Occipital lobe (tissue), 2 donors: ENCODE measurements around the gene SLC2A9. TPM values are rescaled to one million over a fixed set of nuclear protein-coding genes. Genes with fewer than 3 reads are reported as not detected.
"Not testable (repeated sequence)": the region's sequence is repeated elsewhere in the genome, so short reads cannot be mapped to it uniquely, and the experiment has no call there.

Experiments used
- DNase-seq: peaks from one replicate; lab custom pipeline; 2025; lab: John Stamatoyannopoulos, UW
- total RNA-seq: library from RNA; depleted of rRNA; stranded (reverse); fragments of >200 nt; gene quantifications from one replicate; pipeline ENCODE4 v1.2.3, GENCODE V29; 2014

The SLC2A9 gene
- total RNA-seq, 1 donor from 2014 or later: 3.1 TPM

- DNase-seq: no peak
These were observed 23.4 kb downstream of the SLC2A9 start for GRCh38 chr4:9997886-9998285.

DNA sequence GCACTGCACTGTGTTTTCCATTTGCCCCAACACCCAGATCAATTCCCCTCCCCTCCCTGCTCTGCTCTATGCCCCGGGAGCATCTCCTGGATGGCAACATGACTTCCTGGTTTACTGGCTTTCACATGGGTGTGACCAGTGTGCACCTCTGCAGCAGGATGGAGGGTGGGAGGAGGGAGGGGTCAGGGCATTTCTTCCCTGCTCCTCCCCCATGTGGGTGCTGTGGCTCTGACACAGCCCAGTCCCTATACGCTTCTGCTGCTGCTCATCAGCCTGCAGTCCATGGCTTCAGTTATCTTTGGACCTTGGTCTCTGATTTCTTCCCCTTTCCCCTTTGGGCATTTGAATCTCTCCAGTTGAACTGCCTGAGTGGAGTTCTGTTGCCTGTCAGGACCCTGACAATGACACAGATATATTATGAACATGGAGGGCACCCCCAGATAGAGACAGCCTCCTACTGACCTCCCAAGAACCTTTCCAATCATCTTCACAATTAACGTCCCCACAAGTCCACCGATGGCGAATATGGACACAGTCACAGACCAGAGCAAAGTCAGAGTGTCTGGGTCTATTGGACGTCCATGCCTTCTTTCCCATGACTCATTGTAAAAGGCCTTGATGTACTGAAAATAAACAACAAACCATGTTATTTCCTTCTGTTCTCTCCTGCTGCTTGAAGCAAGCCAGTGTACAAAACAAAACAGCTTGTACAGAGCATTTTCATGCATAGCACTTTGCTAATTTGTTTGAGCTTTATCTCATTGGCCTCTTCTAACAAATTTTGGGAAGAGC, 24.8 kb downstream of the SLC2A9 start:
- DNase-seq: no peak

- DNase-seq: no peak
These were observed 26.9 kb downstream of the SLC2A9 start for GRCh38 chr4:9994246-9994847.

GRCh38 chr4:9989918-9990635, 31.2 kb downstream of the SLC2A9 start:
- DNase-seq: no peak

DNA sequence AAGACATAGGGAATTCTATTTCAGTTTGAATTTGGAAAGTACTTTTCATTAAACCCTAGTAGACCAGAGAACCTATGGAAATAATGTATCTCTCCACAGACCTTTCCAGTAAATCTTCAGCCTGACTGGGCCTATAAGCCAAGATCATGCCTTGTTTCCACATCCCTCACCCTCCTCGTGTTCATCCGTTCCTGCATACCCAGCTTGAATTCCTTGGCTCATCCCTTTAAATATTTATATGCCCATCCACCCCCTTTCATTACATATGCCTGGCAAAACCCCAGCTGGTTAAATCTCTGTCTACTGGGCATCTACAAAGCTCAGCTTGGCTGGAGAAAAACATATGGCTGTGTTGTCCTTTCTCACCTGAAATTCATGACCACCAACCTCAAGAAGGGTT, 32.4 kb downstream of the SLC2A9 start:
- no peak for DNase-seq

DNA sequence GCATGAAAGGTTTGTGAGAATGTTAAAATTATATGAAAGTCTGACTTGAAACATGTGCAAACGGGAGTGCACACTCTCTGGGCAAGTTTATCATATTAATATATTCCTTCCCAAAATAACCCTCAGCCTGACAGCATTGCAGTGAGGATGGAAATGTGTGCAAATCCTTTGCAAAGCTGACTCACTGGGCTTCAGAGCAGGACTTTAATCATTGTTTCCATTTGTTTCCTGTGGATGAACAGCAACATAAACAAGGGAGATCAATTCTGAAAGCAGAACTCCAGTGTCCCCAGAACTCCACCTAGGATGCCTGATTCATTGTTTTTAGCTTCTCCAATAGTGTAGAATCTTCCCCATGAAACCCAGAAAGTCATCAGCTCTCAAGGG, 32.9 kb downstream of the SLC2A9 start:
- no peak for DNase-seq

- DNase-seq: no peak
These were observed 33.4 kb downstream of the SLC2A9 start for GRCh38 chr4:9987749-9988362.

GRCh38 chr4:9984621-9985020, 36.7 kb downstream of the SLC2A9 start:
- DNase-seq: no peak

DNA sequence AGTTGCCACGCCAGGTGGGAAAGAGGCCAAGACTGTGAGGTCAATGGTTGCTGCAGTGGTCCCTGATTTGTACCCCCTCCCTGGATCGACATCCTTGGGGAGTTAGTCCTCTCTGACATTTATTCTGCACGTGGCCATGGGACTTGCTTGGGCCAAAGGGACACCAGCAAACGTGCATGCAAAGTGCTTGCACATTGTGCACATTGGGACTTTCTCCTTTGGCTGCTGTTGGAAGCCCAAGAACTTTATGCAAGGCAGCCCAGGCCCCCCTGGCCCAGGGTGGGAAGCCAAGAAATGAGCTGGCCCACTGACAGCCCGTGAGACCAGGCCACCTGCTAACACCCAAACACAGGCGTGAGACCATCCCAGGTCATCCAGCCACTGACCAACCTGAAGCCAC, 38.1 kb downstream of the SLC2A9 start:
- DNase-seq: no peak

GRCh38 chr4:9981899-9982298, 39.4 kb downstream of the SLC2A9 start:
- DNase-seq: not testable (repeated sequence)

DNA sequence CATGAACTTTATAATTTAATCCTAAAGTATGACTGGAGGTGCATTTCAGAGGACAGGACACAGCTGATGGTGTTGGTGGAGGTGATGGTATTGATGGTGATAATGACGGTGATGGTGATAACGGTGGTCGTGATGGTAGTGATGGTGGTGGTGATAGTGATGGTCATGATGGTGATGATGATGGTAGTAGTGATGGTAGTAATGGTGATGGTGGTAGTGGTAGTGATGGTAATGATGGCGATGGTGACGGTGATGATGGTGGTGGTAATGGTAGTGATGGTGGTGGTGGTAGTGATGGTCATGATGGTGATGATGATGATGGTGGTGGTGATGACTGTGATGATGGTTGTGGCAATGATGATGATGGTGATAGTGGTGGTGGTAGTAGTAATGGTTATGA, 40.4 kb downstream of the SLC2A9 start:
- no peak for DNase-seq

DNA sequence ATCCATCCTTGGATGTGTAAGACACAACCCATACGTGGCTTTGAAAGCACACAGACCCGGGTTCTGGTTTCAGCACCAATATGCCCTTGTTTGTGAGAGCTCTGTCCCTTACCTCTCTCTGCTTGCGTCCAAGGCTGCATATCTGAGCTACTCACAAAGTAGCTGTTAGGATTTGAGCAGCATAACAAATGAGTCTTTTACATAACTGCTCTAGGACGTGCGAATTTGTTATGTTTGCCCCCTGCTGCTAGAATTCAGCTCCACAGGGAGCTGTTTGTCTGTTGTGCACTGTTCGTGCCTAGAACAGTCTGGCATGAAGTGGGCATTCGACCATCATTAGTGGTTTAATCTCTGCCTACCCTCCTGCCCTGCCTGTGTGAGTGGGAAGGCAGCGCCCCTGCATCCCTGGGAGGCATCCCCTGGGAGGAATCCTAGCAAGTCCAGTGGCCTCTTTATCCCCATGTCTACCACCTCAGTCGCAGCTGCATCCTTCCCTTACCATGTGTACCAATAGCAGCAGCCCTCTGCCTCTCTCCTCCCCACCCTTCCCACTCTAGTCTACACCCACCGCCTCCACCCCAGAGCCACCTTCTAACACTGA, 42.1 kb downstream of the SLC2A9 start:
- DNase-seq: no peak

DNA sequence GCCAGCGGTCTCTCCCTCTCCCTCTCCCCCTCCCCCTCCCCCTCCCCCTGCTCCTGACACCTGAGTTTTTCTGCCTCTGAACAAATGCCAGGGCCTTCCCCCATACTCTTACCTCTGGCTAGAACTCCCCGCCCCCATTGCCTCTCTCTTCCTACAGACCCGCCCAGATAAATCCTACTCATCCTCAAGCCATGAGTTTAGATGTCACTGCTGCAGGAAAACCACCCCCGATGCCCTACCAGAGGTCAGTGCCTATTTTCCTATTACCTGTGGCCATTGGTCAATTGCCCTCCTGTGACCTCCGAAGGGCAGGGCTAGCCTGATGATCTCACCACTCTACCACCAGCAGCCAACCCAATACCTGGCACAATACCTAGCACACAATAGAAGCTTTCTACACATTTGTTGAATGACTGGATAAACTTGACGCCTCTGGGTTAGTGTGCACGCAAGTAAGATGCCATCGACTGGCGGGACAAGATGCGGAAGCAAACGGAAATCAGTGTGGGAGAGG, 43.7 kb downstream of the SLC2A9 start:
- no peak for DNase-seq

DNA sequence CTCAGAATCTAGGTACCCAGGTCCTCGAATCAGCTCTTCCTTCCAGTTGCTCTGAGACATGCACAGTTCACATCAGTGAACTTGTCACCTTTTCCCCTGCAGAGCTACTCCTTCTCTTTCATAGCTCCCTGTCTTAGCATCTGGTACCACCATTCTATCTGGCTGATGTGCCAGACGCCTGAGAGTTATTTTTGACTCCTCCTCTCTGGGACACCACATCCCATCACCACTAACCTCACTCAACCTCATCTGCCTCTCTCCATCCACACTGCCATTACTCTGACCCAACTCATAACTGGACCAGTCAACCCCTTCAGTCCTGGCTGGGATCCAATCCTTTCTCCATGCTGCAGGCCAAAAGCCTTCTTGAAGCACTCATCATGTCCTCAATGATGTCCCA, 44.5 kb downstream of the SLC2A9 start:
- no peak for DNase-seq

GRCh38 chr4:9976293-9976692, 45.0 kb downstream of the SLC2A9 start:
- no peak for DNase-seq

GRCh38 chr4:9971711-9972110, 49.6 kb downstream of the SLC2A9 start:
- no peak for DNase-seq

- no peak for DNase-seq
These were observed 50.8 kb downstream of the SLC2A9 start for GRCh38 chr4:9970399-9971011.

- DNase-seq: no peak
These were observed 51.5 kb downstream of the SLC2A9 start for GRCh38 chr4:9969526-9970398.

GRCh38 chr4:9968472-9968871, 52.8 kb downstream of the SLC2A9 start:
- no peak for DNase-seq

GRCh38 chr4:9964879-9965278, 56.4 kb downstream of the SLC2A9 start:
- no peak for DNase-seq
